Uterus (tissue), 4 donors: Measurements from ENCODE around the gene COL23A1. TPM values are rescaled to one million over a fixed set of nuclear protein-coding genes. Genes with fewer than 3 reads are reported as not detected.
"Not testable (repeated sequence)": the region's sequence is repeated elsewhere in the genome, so short reads cannot be mapped to it uniquely, and the experiment has no call there.

ENCODE experiments used
- DNase-seq, 2 donors: peaks; one replicate each; pipeline ENCODE4 v3.0.0-alpha.2; 2019 to 2020
- H3K27ac ChIP-seq, 2 donors: fragments of 200-600 bp; sonication (generic); 1 replicate in 1 of 2; 2 replicates in 1 of 2; pipeline ENCODE4 v1.5.1; 2016 to 2018
- H3K27me3 ChIP-seq, 2 donors: fragments of 200-600 bp; sonication (generic); one replicate each; pipeline ENCODE4 v1.5.1; 2018 to 2019; ENCODE audit warnings: control low read depth in 1 of 2
- H3K36me3 ChIP-seq, 2 donors: fragments of 200-600 bp; sonication (generic); one replicate each; pipeline ENCODE4 v1.5.1; 2019; ENCODE audit warnings: control low read depth in 1 of 2
- H3K4me1 ChIP-seq, 2 donors: fragments of 200-600 bp; sonication (generic); one replicate each; pipeline ENCODE4 v1.5.1; 2018 to 2019; ENCODE audit warnings: control low read depth in 1 of 2
- H3K4me3 ChIP-seq, 2 donors: fragments of 200-600 bp; sonication (generic); 1 replicate in 1 of 2; 2 replicates in 1 of 2; pipeline ENCODE4 v1.5.1; 2018 to 2019; ENCODE audit warnings: mild to moderate bottlenecking in 1 of 2
- H3K9me3 ChIP-seq, 2 donors: fragments of 200-600 bp; sonication (generic); one replicate each; pipeline ENCODE4 v1.5.1; 2019; ENCODE audit warnings: control low read depth in 1 of 2
- CTCF ChIP-seq, 4 experiments: fragments of 200-600 bp in 2 of 4; fragments of 450-650 bp in 2 of 4; sonication (generic) in 2 of 4; IDR thresholded peaks; one replicate each; pipeline ENCODE4 v1.5.1; 2016 to 2019; ENCODE audit warnings: antibody characterized with exemption in 4 of 4, mild to moderate bottlenecking in 2 of 4, moderate library complexity in 1 of 4
- POLR2A ChIP-seq, 2 donors: fragments of 450-650 bp; IDR thresholded peaks; one replicate each; pipeline ENCODE4 v1.6.1; 2016; ENCODE audit warnings: antibody characterized with exemption in 2 of 2, mild to moderate bottlenecking in 1 of 2, moderate library complexity in 1 of 2
- intact Hi-C: fragments of 100-400 bp; cut with DNase I; formaldehyde crosslinking; loops from one replicate; pipeline ENCODE4 v1.15.1; 2023; ENCODE audit warnings: low total_unique reads
- total RNA-seq, 4 donors: library from RNA; depleted of rRNA in 3 of 4; stranded (reverse); fragments of >200 nt in 3 of 4; gene quantifications; one replicate each; pipeline versions ENCODE4 v1.1.0 to v1.2.4, GENCODE V29; 2014 to 2023
- donor health status: DM: yes; HTN: yes; CAD: no.

Gene COL23A1
- total RNA-seq, 4 donors from 2014 or later: 0.85 to 7.6 (median 2.0) TPM; not detected in 1

DNA sequence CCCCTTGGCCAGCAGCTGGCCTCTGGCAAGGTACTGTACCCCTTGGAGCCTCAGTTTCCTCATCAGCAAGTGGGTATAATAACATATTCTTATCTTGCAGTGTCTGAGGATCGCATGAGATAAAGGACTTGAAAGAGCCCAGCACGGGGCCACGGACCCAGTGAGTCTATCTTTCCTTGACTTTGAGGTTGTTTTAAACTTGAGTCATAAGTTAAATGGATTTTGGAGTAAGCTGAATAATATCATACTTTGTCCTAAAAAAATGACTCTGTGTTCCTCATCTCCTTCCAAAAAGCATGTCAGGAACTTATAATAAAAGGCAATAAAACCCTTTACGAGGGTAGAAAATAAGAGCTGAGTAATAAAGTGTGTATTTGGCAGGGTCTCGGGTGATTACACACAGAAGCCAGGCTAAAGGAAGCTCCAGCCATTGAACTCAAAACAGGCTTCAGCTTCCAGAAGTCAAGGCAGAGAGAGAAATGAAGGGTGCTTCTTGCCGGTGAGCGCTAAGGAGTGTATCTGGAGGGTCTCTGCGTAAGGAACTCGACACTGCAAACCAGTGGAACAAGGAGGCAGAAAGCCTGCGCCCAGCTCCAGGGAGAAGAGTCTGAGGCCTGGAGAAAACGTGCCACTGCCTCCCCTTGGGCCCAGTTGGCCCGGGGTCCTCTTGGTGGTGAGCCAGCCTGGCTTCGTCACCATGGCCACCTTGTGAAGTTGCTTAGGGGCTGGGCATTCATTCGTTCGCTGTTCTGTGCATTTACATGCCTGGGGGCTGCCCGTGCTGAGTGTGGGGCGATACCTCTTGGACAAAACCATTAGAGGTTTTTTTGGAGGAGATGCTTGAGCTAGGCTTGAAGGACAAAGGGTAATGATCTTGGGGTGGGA is 285.2 kb downstream of the COL23A1 start:
- TF ChIP-seq POLR2A (IDR thresholded peaks at IDR 0.05): no peak
- TF ChIP-seq CTCF (IDR thresholded peaks at IDR 0.05): no peak
- Histone ChIP-seq H3K9me3 (no peaks in the 10 kb centered on the region), H3K36me3 (no peaks in the 10 kb centered on the region), H3K27me3 (no peaks in the 10 kb centered on the region), H3K4me1 (no peaks in the 10 kb centered on the region), H3K4me3 (no peak overlapping the region), H3K27ac (peak overlapping the region in 1 of 2 donors; percentile 54)
- intact Hi-C loops: no loop called here
- no peak for DNase-seq

- TF ChIP-seq POLR2A (IDR thresholded peaks at IDR 0.05): no peak
- TF ChIP-seq CTCF (IDR thresholded peaks at IDR 0.05): no peak
- no peak overlapping the region for H3K27ac ChIP-seq
- no peak for DNase-seq
- H3K4me3 ChIP-seq: no peak overlapping the region
- H3K9me3 ChIP-seq: no peaks in the 10 kb centered on the region
- no peaks in the 10 kb centered on the region for H3K27me3 ChIP-seq
- no peaks in the 10 kb centered on the region for H3K4me1 ChIP-seq
- intact Hi-C loops: no loop called here
- H3K36me3 ChIP-seq: no peaks in the 10 kb centered on the region
Measured at GRCh38 chr5:178304016-178304415, 286.2 kb downstream of the COL23A1 start.

DNA sequence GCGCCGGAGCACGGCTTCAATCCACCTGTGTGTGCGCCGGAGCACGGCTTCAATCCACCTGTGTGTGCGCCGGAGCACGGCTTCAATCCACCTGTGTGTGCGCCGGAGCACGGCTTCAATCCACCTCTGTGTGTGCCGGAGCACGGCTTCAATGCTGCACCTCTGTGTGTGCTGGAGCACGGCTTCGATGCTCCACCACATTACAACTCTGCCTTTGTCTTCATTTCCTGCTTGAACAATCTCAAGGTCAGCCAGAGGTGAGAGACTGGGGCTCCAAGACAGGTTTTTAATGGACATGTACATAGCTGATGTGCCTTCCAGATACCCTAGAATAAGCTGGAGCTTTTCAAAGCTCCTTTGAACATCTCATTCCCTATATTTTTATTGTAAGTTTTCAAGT is 287.9 kb downstream of the COL23A1 start:
- H3K4me3 ChIP-seq, DNase-seq, H3K9me3 ChIP-seq, H3K4me1 ChIP-seq, H3K27ac ChIP-seq, intact Hi-C loops, H3K27me3 ChIP-seq, H3K36me3 ChIP-seq: not testable (repeated sequence)

- intact Hi-C loops: no loop called here
- no peak for DNase-seq
- H3K27ac ChIP-seq: no peak overlapping the region
Measured at GRCh38 chr5:178301641-178302040, 288.6 kb downstream of the COL23A1 start.

GRCh38 chr5:178298283-178298807 is 291.8 kb downstream of the COL23A1 start:
- no peaks in the 10 kb centered on the region for H3K9me3 ChIP-seq
- TF ChIP-seq POLR2A (IDR thresholded peaks at IDR 0.05) (no peak), CTCF (IDR thresholded peaks at IDR 0.05) (no peak)
- no peaks in the 10 kb centered on the region for H3K36me3 ChIP-seq
- no peak for DNase-seq
- intact Hi-C loops: no loop called here
- no peak overlapping the region for H3K27ac ChIP-seq
- H3K4me1 ChIP-seq: no peaks in the 10 kb centered on the region
- no peak overlapping the region for H3K4me3 ChIP-seq
- no peaks in the 10 kb centered on the region for H3K27me3 ChIP-seq

More at GRCh38 chr5:178301641-178302040, 288.6 kb downstream of the COL23A1 start:
- no peak for TF ChIP-seq CTCF (IDR thresholded peaks at IDR 0.05)
- TF ChIP-seq POLR2A (IDR thresholded peaks at IDR 0.05): no peak
- Histone ChIP-seq H3K4me3 (no peak overlapping the region), H3K4me1 (no peaks in the 10 kb centered on the region), H3K9me3 (no peaks in the 10 kb centered on the region), H3K27me3 (no peaks in the 10 kb centered on the region), H3K36me3 (no peaks in the 10 kb centered on the region)
